Measurements from ENCODE around the gene BAZ2B. TPM values are rescaled to one million over a fixed set of nuclear protein-coding genes. Genes with fewer than 3 reads are reported as not detected.

BAZ2B gene
- total and polyA plus RNA-seq, 9 of the 15 experiments (the other 6 are each of a cell fraction or from before 2014, with no cell fraction given) = 7.5 to 38.6 (median 19.8) TPM

GRCh38 chr2:159561786-159562185, 54.6 kb downstream of the BAZ2B start:
- ATAC-seq = no peak
- CTCF ChIA-PET (ENCODE audit: low intra/inter-chr PET ratio) = no interaction called here
- no peak overlapping the region for H3K9ac ChIP-seq (ENCODE audit: insufficient read depth in 1 of 2, low read depth in 2 of 2, low read length in 2 of 2)
- H3K79me2 ChIP-seq (ENCODE audit: control insufficient read depth, insufficient read depth, low read length) = no peaks in the 10 kb centered on the region
- no peak for DNase-seq (ENCODE audit: extremely low read depth in 1 of 4, low spot score in 3 of 4)
- H3K4me2 ChIP-seq (ENCODE audit: insufficient read depth, low read length) = no peak overlapping the region
- WGBS (ENCODE audit: insufficient coverage, low coverage, missing lambda C conversion rate) = 32% methylated on average over 2 of the region's 2 CpGs
- H3K27me3 ChIP-seq (ENCODE audit: control insufficient read depth in 2 of 2, insufficient read depth in 2 of 2, low read length in 2 of 2) = no peaks in the 10 kb centered on the region
- in situ Hi-C loops (cut with MboI) (no loop called here), intact Hi-C loops (cut with micrococcal nuclease) (no loop called here)
- no TSS peak for BruUV-seq (replicated peaks)
- no peaks in the 10 kb centered on the region for H4K20me1 ChIP-seq (replicated peaks; ENCODE audit: control insufficient read depth, insufficient read depth, low read length)
- POLR2A ChIA-PET = no interaction called here
- FAIRE-seq = no peak
- no peaks in the 10 kb centered on the region for H3K9me3 ChIP-seq (replicated peaks; ENCODE audit: control insufficient read depth, insufficient read depth, low read depth, low read length)
- no peaks in the 10 kb centered on the region for H3K9me1 ChIP-seq (ENCODE audit: control insufficient read depth, insufficient read depth, low read length)
- H3K4me1 ChIP-seq (replicated peaks in 1 of 2; ENCODE audit: control insufficient read depth in 2 of 2, insufficient read depth in 2 of 2, low read length in 2 of 2) = no peaks in the 10 kb centered on the region
- H3K4me3 ChIP-seq = no peak overlapping the region
- no peak overlapping the region for H3K27ac ChIP-seq (ENCODE audit: extremely low read depth, low read depth, low read length)
- no peaks in the 10 kb centered on the region for H3K36me3 ChIP-seq (ENCODE audit: control insufficient read depth, insufficient read depth, low read length)
- H2AFZ ChIP-seq (ENCODE audit: low read depth, low read length) = no peak overlapping the region
- TF ChIP-seq HNRNPL (IDR thresholded peaks at IDR 0.05; ENCODE audit: low read depth, low read length) (no peak), NFIX (CRISPR knock-in tag; IDR thresholded peaks at IDR 0.05; ENCODE audit: low read depth) (no peak), ELF2 (CRISPR knock-in tag; IDR thresholded peaks at IDR 0.05) (no peak), CHD4 (IDR thresholded peaks at IDR 0.05; ENCODE audit: insufficient read depth, insufficient replicate concordance, low read depth, low read length, poor library complexity, severe bottlenecking) (no peak), PRPF4 (IDR thresholded peaks at IDR 0.05; ENCODE audit: insufficient read depth, low read depth, low read length, poor library complexity, severe bottlenecking) (no peak), ZBTB17 (CRISPR knock-in tag; IDR thresholded peaks at IDR 0.05) (no peak), SMARCA5 (IDR thresholded peaks at IDR 0.05) (no peak), MCM7 (IDR thresholded peaks at IDR 0.05) (no peak), UBTF (IDR thresholded peaks at IDR 0.05; ENCODE audit: borderline replicate concordance in 1 of 2, low read depth in 2 of 2, low read length in 2 of 2) (no peak), NFATC3 (IDR thresholded peaks at IDR 0.05) (no peak), THAP12 (CRISPR knock-in tag; IDR thresholded peaks at IDR 0.05) (no peak)

All from K562 (cell line).